ENCODE data around the gene PVALEF.
"Not testable (repeated sequence)": the region's sequence is repeated elsewhere in the genome, so short reads cannot be mapped to it uniquely, and the experiment has no call there.

Gene PVALEF

GRCh38 chr17:81135505-81136278 lies 29.6 kb upstream of the PVALEF start:
- Mint-ChIP-seq H3K4me3 (no peak overlapping the region), H3K4me1 (ENCODE audit: low read depth) (no peaks in the 10 kb centered on the region), H3K9me3 (ENCODE audit: low read depth) (no peaks in the 10 kb centered on the region), H3K36me3 (no peaks in the 10 kb centered on the region), H3K27me3 (no peaks in the 10 kb centered on the region), H3K27ac (no peak overlapping the region)

DNA sequence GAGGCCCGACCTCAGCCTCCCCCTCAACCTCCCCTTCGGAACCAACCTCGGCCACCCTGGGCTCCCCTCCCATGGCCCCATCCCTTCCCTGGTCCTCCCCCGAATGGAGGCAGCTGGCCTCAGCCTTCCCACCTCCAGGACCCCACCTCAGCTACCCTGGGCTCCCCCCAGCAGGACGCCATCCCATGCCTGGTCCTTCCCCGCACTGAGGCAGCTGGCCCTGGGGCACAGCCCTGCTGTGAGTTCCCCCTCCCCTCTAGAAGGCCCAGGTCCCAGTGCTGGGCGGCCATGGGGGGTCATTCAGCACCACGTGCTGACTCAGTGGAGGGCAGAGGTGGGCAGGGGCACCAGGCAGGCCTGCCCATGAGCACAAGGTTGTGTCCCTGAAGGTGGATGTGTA lies 28.9 kb upstream of the PVALEF start:
- no peak overlapping the region for H3K27ac Mint-ChIP-seq
- H3K9me3 Mint-ChIP-seq (ENCODE audit: low read depth) = no peaks in the 10 kb centered on the region
- no peaks in the 10 kb centered on the region for H3K27me3 Mint-ChIP-seq
- H3K36me3 Mint-ChIP-seq = no peaks in the 10 kb centered on the region
- H3K4me1 Mint-ChIP-seq (ENCODE audit: low read depth) = no peaks in the 10 kb centered on the region
- H3K4me3 Mint-ChIP-seq = no peak overlapping the region

- Mint-ChIP-seq H3K27ac (no peak overlapping the region), H3K36me3 (no peaks in the 10 kb centered on the region), H3K4me1 (ENCODE audit: low read depth) (no peaks in the 10 kb centered on the region), H3K4me3 (no peak overlapping the region), H3K27me3 (no peaks in the 10 kb centered on the region), H3K9me3 (ENCODE audit: low read depth) (no peaks in the 10 kb centered on the region)
Measured at GRCh38 chr17:81137248-81137647, 28.1 kb upstream of the PVALEF start.

DNA sequence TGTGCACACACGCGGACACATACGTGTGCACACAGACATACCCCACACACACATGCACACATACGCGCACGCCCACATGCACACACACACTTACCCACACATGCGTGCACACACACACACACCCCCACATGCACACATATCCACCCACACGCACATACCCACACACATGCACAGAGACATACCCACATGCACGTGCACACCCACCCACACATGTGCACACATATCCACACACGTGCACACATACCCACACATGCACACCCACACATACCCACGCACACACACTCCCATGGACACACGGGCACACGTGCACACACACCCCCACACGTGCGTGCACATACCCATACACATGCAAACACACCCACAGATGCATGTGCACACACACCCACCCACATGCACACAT lies 27.2 kb upstream of the PVALEF start:
- H3K27me3 Mint-ChIP-seq = no peaks in the 10 kb centered on the region
- H3K4me1 Mint-ChIP-seq (ENCODE audit: low read depth) = no peaks in the 10 kb centered on the region
- no peaks in the 10 kb centered on the region for H3K9me3 Mint-ChIP-seq (ENCODE audit: low read depth)
- H3K4me3 Mint-ChIP-seq = no peak overlapping the region
- no peaks in the 10 kb centered on the region for H3K36me3 Mint-ChIP-seq
- no peak overlapping the region for H3K27ac Mint-ChIP-seq

DNA sequence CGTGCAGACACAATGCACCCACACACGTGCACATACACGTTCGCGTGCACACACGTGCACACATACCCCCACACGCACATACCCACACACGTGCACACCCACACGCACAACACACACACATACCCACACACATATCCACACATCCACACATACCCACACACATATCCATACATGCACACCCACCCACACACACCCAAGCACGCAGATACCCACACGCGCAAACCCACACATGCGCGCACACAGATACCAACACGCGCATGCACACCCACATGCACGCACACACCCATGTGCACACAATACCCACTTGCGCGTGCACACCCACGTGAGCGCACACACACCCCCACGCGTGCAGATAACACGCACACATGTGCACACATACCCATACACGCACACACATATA lies 26.8 kb upstream of the PVALEF start:
- no peaks in the 10 kb centered on the region for H3K9me3 Mint-ChIP-seq (ENCODE audit: low read depth)
- no peak overlapping the region for H3K4me3 Mint-ChIP-seq
- H3K4me1 Mint-ChIP-seq (ENCODE audit: low read depth) = no peaks in the 10 kb centered on the region
- no peaks in the 10 kb centered on the region for H3K27me3 Mint-ChIP-seq
- no peaks in the 10 kb centered on the region for H3K36me3 Mint-ChIP-seq
- no peak overlapping the region for H3K27ac Mint-ChIP-seq

DNA sequence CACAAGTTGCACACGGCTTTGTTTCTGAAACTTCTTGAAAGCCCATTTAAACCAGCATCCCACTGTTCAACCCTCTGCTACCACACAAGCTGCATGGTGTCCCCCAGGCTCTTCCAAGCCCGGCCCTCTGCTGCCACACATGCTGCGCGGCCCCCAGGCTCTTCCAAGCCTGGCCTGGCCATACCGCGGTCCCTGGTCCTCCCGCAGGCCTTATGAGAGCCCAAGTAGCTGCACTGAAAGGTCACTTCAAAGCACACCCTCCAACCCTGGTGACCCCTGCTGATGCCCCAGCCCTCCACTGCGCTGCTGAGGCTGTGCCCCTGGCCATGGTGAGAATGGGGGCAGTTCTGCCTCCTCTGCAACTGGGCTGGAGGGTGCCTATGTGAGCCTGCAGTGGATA lies 25.9 kb upstream of the PVALEF start:
- Mint-ChIP-seq H3K27me3 (no peaks in the 10 kb centered on the region), H3K27ac (no peak overlapping the region), H3K4me3 (no peak overlapping the region), H3K9me3 (ENCODE audit: low read depth) (no peaks in the 10 kb centered on the region), H3K36me3 (no peaks in the 10 kb centered on the region), H3K4me1 (ENCODE audit: low read depth) (no peaks in the 10 kb centered on the region)

DNA sequence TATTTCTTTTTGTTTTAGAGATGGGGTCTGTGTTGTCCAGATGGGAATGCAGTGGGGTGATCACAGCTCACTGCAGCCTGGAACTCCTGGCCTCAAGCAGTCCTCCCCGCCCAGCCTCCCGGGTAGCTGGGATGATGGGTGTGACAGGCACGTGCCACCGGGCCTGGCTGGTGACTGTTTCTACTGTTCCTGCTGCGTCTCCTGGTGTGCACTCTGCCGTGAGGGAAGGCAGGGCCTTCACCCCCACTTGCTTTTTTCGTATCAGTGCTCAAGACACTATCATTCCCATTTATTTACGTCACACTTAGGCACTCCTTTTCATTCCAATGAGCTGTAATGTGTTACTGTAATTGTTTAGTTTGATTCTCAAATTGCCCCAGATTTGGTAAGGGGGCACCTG lies 25.3 kb upstream of the PVALEF start:
- H3K4me3 Mint-ChIP-seq = no peak overlapping the region
- H3K36me3 Mint-ChIP-seq = no peaks in the 10 kb centered on the region
- no peaks in the 10 kb centered on the region for H3K9me3 Mint-ChIP-seq (ENCODE audit: low read depth)
- H3K4me1 Mint-ChIP-seq (ENCODE audit: low read depth) = no peaks in the 10 kb centered on the region
- no peak overlapping the region for H3K27ac Mint-ChIP-seq
- H3K27me3 Mint-ChIP-seq = no peaks in the 10 kb centered on the region

GRCh38 chr17:81140695-81141094 lies 24.6 kb upstream of the PVALEF start:
- Mint-ChIP-seq H3K27ac (no peak overlapping the region), H3K27me3 (no peaks in the 10 kb centered on the region), H3K4me1 (ENCODE audit: low read depth) (no peaks in the 10 kb centered on the region), H3K9me3 (ENCODE audit: low read depth) (no peaks in the 10 kb centered on the region), H3K36me3 (no peaks in the 10 kb centered on the region), H3K4me3 (no peak overlapping the region)

DNA sequence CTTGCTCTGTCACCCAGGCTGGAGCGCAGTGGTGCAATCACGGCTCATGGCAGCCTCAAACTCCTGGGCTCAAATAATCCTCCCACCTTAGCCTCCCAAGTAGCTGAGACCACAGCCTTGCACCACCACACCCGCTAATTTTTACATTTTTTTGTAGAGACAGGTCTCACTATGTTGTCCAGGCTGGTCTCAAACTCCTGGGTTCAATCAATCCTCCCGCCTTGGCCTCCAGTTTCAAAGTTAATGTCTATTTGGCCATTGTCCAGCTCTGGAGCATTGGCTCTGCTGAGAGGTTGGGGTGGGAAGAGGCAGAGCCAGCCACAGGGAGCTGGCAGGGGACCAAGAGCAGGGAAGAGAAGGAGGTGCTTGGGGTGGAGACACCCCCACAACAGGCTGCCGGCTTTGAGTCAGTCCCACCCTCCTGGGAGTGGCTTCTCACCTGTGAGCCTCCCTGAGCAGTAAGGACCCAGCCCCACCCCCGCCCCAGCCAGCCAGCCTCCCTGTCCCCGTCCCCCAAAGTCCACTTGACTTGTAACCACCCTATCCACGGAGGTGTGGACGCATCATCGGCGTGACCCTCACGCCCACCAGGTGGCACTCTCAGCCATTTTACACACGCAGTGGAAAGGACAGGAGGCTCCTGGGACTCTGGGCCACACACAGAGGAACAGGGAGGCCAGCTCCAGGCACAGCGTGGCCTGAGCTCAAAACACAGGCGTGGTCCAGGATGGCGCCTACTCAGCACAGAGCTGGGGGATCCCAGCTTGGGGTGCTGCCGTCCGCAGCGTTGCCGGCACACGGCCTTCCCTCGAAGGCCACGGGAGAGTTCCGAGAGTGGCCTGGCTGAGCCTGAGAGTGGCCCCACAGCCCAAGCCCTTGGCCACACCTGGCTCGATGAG lies 22.8 kb upstream of the PVALEF start:
- no peaks in the 10 kb centered on the region for H3K4me1 Mint-ChIP-seq (ENCODE audit: low read depth)
- no peaks in the 10 kb centered on the region for H3K9me3 Mint-ChIP-seq (ENCODE audit: low read depth)
- no peaks in the 10 kb centered on the region for H3K36me3 Mint-ChIP-seq
- no peaks in the 10 kb centered on the region for H3K27me3 Mint-ChIP-seq
- H3K4me3 Mint-ChIP-seq = no peak overlapping the region
- no peak overlapping the region for H3K27ac Mint-ChIP-seq

DNA sequence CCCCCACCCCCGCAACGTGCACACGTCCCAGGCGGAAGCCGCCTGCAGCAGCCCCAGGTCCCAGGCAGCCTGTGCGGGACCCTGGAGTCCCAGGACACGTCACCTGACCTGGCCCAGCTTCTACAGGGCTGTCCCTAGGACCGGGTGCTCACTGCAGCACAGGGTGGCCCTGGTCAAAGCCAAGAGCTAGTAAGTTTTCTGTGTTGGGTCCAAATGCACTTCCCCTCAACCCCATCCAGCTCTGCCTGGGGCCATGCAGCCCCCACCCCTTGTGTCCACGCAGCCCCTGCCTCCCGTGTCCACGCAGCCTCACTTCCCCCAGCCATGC lies 22.1 kb upstream of the PVALEF start:
- Mint-ChIP-seq H3K4me3 (no peak overlapping the region), H3K27ac (no peak overlapping the region), H3K36me3 (no peaks in the 10 kb centered on the region), H3K4me1 (ENCODE audit: low read depth) (no peaks in the 10 kb centered on the region), H3K9me3 (ENCODE audit: low read depth) (no peaks in the 10 kb centered on the region), H3K27me3 (no peaks in the 10 kb centered on the region)

DNA sequence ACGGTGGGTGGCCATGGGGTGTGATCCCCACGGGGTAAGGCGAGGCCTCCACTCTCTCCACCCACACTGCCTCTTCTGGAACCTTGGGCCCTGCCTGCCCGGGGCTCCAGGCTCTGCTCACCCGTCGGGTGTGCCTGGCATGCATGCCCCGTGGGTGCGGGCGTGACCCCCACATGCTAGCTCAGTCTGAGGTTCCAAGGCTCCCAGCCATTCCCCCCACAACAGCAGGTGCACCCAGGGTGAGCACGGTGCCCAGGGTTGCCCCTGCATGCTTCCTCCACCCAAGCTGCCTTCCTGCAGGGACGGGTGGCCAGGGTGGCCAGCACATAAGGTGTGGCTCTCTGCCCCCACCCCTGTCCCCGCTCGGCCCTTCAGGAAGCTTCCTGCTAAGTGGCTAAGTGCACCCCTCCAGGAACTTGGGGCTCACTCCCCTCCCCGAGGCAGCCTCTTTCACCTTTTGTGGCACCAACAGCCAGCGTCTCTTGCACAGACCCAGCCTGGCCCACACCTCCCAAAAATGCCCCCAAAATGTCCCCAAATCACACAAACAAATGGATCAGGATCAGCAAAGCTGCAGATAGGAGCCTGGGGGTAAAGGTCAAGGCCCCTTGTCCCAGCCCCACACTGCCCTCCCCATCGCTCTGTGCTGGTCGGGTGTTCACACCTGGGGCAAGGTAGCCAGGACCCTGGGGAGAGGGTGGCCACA lies 21.4 kb upstream of the PVALEF start:
- H3K27ac Mint-ChIP-seq = no peak overlapping the region
- no peaks in the 10 kb centered on the region for H3K36me3 Mint-ChIP-seq
- H3K4me1 Mint-ChIP-seq (ENCODE audit: low read depth) = no peaks in the 10 kb centered on the region
- H3K9me3 Mint-ChIP-seq (ENCODE audit: low read depth) = no peaks in the 10 kb centered on the region
- H3K27me3 Mint-ChIP-seq = no peaks in the 10 kb centered on the region
- no peak overlapping the region for H3K4me3 Mint-ChIP-seq

- no peaks in the 10 kb centered on the region for H3K4me1 Mint-ChIP-seq (ENCODE audit: low read depth)
- H3K4me3 Mint-ChIP-seq = no peak overlapping the region
- H3K27ac Mint-ChIP-seq = no peak overlapping the region
- H3K36me3 Mint-ChIP-seq = no peaks in the 10 kb centered on the region
- H3K9me3 Mint-ChIP-seq (ENCODE audit: low read depth) = no peaks in the 10 kb centered on the region
- H3K27me3 Mint-ChIP-seq = no peaks in the 10 kb centered on the region
Measured at GRCh38 chr17:81144423-81144781, 20.9 kb upstream of the PVALEF start.

DNA sequence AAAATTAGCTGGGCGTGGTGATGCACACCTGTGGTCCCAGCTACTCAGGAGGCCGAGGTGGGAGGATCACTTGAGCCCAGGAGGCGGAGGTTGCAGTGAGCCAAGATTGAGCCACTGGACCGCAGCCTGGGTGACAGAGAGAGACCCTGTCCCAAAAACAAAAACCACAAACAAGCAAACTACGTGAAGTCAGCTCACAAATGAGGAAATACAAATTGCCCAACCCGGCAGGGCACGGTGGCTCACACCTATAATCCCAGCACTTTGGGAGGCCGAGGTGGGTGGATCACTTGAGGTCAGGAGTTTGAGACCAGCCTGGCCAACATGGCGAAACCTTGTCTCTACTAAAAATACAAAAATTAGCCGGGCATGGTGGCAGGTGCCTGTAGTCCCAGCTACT lies 19.1 kb upstream of the PVALEF start:
- not testable (repeated sequence) for H3K9me3 Mint-ChIP-seq (ENCODE audit: low read depth); H3K27me3 Mint-ChIP-seq; H3K4me1 Mint-ChIP-seq (ENCODE audit: low read depth); H3K4me3 Mint-ChIP-seq; H3K27ac Mint-ChIP-seq; H3K36me3 Mint-ChIP-seq

- no peaks in the 10 kb centered on the region for H3K27me3 Mint-ChIP-seq
- H3K9me3 Mint-ChIP-seq (ENCODE audit: low read depth) = no peaks in the 10 kb centered on the region
- no peaks in the 10 kb centered on the region for H3K4me1 Mint-ChIP-seq (ENCODE audit: low read depth)
- no peak overlapping the region for H3K27ac Mint-ChIP-seq
- no peaks in the 10 kb centered on the region for H3K36me3 Mint-ChIP-seq
- H3K4me3 Mint-ChIP-seq = no peak overlapping the region
Measured at GRCh38 chr17:81147701-81148100, 17.6 kb upstream of the PVALEF start.

- Mint-ChIP-seq H3K4me3 (no peak overlapping the region), H3K36me3 (no peaks in the 10 kb centered on the region), H3K9me3 (ENCODE audit: low read depth) (no peaks in the 10 kb centered on the region), H3K27ac (no peak overlapping the region), H3K4me1 (ENCODE audit: low read depth) (no peaks in the 10 kb centered on the region), H3K27me3 (no peaks in the 10 kb centered on the region)
Measured at GRCh38 chr17:81148571-81148970, 16.7 kb upstream of the PVALEF start.
